Motor neuron (in vitro differentiated cells): ENCODE data around the gene PTPRJ. TPM values are rescaled to one million over a fixed set of nuclear protein-coding genes. Genes with fewer than 3 reads are reported as not detected.

Experiments used
- total RNA-seq, 8 experiments: library from RNA; unstranded; fragments of 300-600 nt; gene quantifications; 2 replicates each; pipeline versions ENCODE4 v1.2.3 to v1.2.4, GENCODE V29; 2022

Gene PTPRJ
- total RNA-seq, 8 experiments from 2014 or later: 4.6 to 12.5 (median 7.8) TPM

Other genes starting within 250 kb of the PTPRJ start
- gene FNBP4, start 213.2 kb upstream of the PTPRJ start, total RNA-seq: 100 to 1,000 TPM in 2 of 8 experiments, 10 to 100 TPM in 6; 59.2 to 216 (median 76.4) TPM
- 10 to 100 TPM; 18.5 to 56.6 (median 33.5) TPM for gene NUP160, start 132.2 kb upstream of the PTPRJ start, total RNA-seq
- gene OR4B1, start 236.3 kb downstream of the PTPRJ start, total RNA-seq: under 1 TPM in 2 of 8 experiments, not detected in 6; 0.21 to 0.66 TPM